Fibroblast of lung (primary cell): ENCODE measurements around the gene SAXO1. TPM values are rescaled to one million over a fixed set of nuclear protein-coding genes. Genes with fewer than 3 reads are reported as not detected.

ENCODE experiments used
- DNase-seq, 2 donors: peaks; one replicate each; pipeline versions ENCODE4 v3.0.0 to v3.0.0-alpha.2; 2010; ENCODE audit warnings: low read depth in 2 of 2
- H2AFZ ChIP-seq: 2 replicates; pipeline ENCODE4 v1.5.1; 2012; ENCODE audit warnings: low read length, control low read depth, inconsistent platforms
- H3K27ac ChIP-seq: 2 replicates; pipeline ENCODE4 v1.5.1; 2011; ENCODE audit warnings: low read length, control low read depth; ENCODE audit not compliant: insufficient read depth
- H3K27me3 ChIP-seq: 2 replicates; pipeline ENCODE4 v1.5.1; 2011; ENCODE audit warnings: mild to moderate bottlenecking, low read length; ENCODE audit not compliant: control insufficient read depth, insufficient read depth
- H3K36me3 ChIP-seq: 2 replicates; pipeline ENCODE4 v1.5.1; 2011; ENCODE audit warnings: low read length; ENCODE audit not compliant: control insufficient read depth, insufficient read depth
- H3K4me1 ChIP-seq: 2 replicates; pipeline ENCODE4 v1.5.1; 2011; ENCODE audit warnings: low read length; ENCODE audit not compliant: control insufficient read depth, insufficient read depth; ENCODE audit errors: extremely low read depth
- H3K4me2 ChIP-seq: 2 replicates; pipeline ENCODE4 v1.5.1; 2011; ENCODE audit warnings: low read length, control low read depth; ENCODE audit not compliant: insufficient read depth; ENCODE audit errors: extremely low read depth
- H3K4me3 ChIP-seq, 4 experiments: fragments of 200-600 bp in 1 of 4; sonication (generic) in 1 of 4; replicated peaks in 1 of 4; 2 replicates each; pipeline ENCODE4 v1.5.1; 2011 to 2016; ENCODE audit warnings: low read length in 4 of 4, low read depth in 3 of 4, mild to moderate bottlenecking in 3 of 4, control low read depth in 2 of 4, inconsistent platforms in 1 of 4, mixed read lengths in 1 of 4; ENCODE audit not compliant: insufficient read depth in 1 of 4; ENCODE audit errors: control extremely low read depth in 1 of 4
- H3K79me2 ChIP-seq: 2 replicates; pipeline ENCODE4 v1.5.1; 2012; ENCODE audit warnings: mild to moderate bottlenecking, low read length, inconsistent platforms; ENCODE audit not compliant: control insufficient read depth, insufficient read depth
- H3K9ac ChIP-seq: 2 replicates; pipeline ENCODE4 v1.5.1; 2011; ENCODE audit warnings: mild to moderate bottlenecking, low read length, control low read depth; ENCODE audit not compliant: insufficient read depth
- H3K9me3 ChIP-seq: 2 replicates; pipeline ENCODE4 v1.5.1; 2012; ENCODE audit warnings: low read depth, low read length; ENCODE audit not compliant: control insufficient read depth, insufficient read depth
- H4K20me1 ChIP-seq: 2 replicates; pipeline ENCODE4 v1.5.1; 2011; ENCODE audit warnings: low read length; ENCODE audit not compliant: control insufficient read depth, insufficient read depth; ENCODE audit errors: extremely low read depth
- CTCF ChIP-seq, 2 donors: IDR thresholded peaks in 1 of 2; conservative IDR thresholded peaks in 1 of 2; 1 replicate in 1 of 2; 2 replicates in 1 of 2; pipeline ENCODE4 v1.5.1; 2011 to 2012; ENCODE audit warnings: low read length in 2 of 2, control low read depth in 1 of 2, inconsistent platforms in 1 of 2, low read depth in 1 of 2, mild to moderate bottlenecking in 1 of 2
- EZH2 ChIP-seq: IDR thresholded peaks from 2 replicates; pipeline ENCODE4 v1.5.1; 2012; ENCODE audit warnings: low read length, control low read depth, mild to moderate bottlenecking; ENCODE audit errors: missing control alignments
- polyA plus RNA-seq, 2 donors: library from polyadenylated mRNA; depleted of rRNA in 1 of 2; stranded (reverse) in 1 of 2; unstranded in 1 of 2; fragments of >200 nt; gene quantifications; 2 replicates each; pipeline ENCODE4 v1.2.1, GENCODE V29; 2011 to 2012; ENCODE audit warnings: missing spikeins in 1 of 2
- total RNA-seq: library from RNA; depleted of rRNA; stranded (reverse); fragments of >200 nt; gene quantifications from 2 replicates; pipeline ENCODE4 v1.2.1, GENCODE V29; 2014

SAXO1 gene
- total and polyA plus RNA-seq, 2 donors (not counting 1 experiment from before 2014, with no cell fraction given): 0.01 to 0.17 TPM

DNA sequence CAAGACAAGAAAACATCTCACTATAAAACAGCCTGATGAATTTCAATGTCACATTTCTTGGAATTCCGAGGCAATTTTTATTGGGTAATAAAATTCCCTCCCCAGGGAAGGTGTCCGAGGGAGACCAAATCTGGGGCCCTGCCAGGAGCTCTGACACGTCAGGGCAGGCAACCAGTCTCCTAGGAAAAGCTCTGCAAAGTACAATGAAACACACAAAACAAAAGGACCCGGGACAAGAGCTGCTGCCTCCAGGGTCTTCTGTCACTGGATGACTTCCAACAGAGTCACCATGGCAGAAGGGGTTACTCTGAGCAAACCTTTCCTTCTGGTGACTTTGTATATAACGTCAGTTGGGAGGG is 50.8 kb downstream of the SAXO1 start:
- Histone ChIP-seq H2AFZ (no peak overlapping the region), H4K20me1 (no peaks in the 10 kb centered on the region), H3K36me3 (no peaks in the 10 kb centered on the region), H3K27ac (no peak overlapping the region), H3K9me3 (no peaks in the 10 kb centered on the region), H3K79me2 (no peaks in the 10 kb centered on the region), H3K4me3 (no peak overlapping the region), H3K27me3 (no peaks in the 10 kb centered on the region), H3K9ac (no peak overlapping the region), H3K4me2 (no peak overlapping the region), H3K4me1 (no peaks in the 10 kb centered on the region)
- no peak for TF ChIP-seq EZH2
- TF ChIP-seq CTCF (conservative IDR thresholded peaks at IDR 0.05 in 1 of 2, IDR thresholded peaks at IDR 0.05 in 1 of 2; ENCODE audit: low read depth in 1 of 2, low read length in 2 of 2): no peak
- DNase-seq: no peak

- H3K36me3 ChIP-seq: no peaks in the 10 kb centered on the region
- no peaks in the 10 kb centered on the region for H3K27me3 ChIP-seq
- H3K9ac ChIP-seq: no peak overlapping the region
- no peaks in the 10 kb centered on the region for H3K79me2 ChIP-seq
- H3K4me1 ChIP-seq: no peaks in the 10 kb centered on the region
- no peaks in the 10 kb centered on the region for H3K9me3 ChIP-seq
- no peak overlapping the region for H3K27ac ChIP-seq
- no peak for DNase-seq
- H3K4me2 ChIP-seq: no peak overlapping the region
- H4K20me1 ChIP-seq: no peaks in the 10 kb centered on the region
- no peak overlapping the region for H3K4me3 ChIP-seq
- TF ChIP-seq CTCF (conservative IDR thresholded peaks at IDR 0.05 in 1 of 2, IDR thresholded peaks at IDR 0.05 in 1 of 2; ENCODE audit: low read depth in 1 of 2, low read length in 2 of 2): no peak
- no peak for TF ChIP-seq EZH2
- no peak overlapping the region for H2AFZ ChIP-seq
Measured at GRCh38 chr9:18981476-18982261, 51.3 kb downstream of the SAXO1 start.

DNA sequence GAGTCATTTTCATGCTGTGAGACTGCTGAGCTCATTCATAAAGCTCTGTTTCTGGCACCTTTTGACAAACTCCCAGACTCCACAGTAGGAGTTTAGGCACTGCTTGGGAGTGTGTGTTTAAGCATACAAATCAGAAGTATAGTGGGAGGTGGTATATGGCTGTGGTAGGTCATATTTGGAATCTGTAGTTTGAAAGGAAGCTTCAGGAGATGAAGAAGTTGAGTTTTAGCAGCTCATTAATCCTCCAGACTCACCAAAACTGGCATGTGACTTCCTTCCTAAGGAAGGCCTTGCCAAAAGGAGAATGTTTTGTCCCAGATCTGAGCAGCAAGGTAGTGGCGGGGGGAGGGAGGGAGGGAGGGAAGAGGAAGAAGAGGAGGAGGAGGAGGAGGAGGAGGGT is 52.8 kb downstream of the SAXO1 start:
- H3K79me2 ChIP-seq: no peaks in the 10 kb centered on the region
- no peak overlapping the region for H3K27ac ChIP-seq
- no peaks in the 10 kb centered on the region for H3K36me3 ChIP-seq
- no peaks in the 10 kb centered on the region for H4K20me1 ChIP-seq
- no peak for TF ChIP-seq EZH2
- H2AFZ ChIP-seq: no peak overlapping the region
- H3K9me3 ChIP-seq: no peaks in the 10 kb centered on the region
- peak in 1 of 2 donors; percentile 13 for DNase-seq
- H3K4me3 ChIP-seq: no peak overlapping the region
- peaks cover 3% of the 10 kb centered on the region for H3K27me3 ChIP-seq
- no peak overlapping the region for H3K9ac ChIP-seq
- H3K4me2 ChIP-seq: no peak overlapping the region
- no peaks in the 10 kb centered on the region for H3K4me1 ChIP-seq
